Fibroblast of mammary gland (primary cell): ENCODE results near the gene ULBP2.
"Not testable (repeated sequence)": the region's sequence is repeated elsewhere in the genome, so short reads cannot be mapped to it uniquely, and the experiment has no call there.

Experiments
- DNase-seq: peaks from one replicate; pipeline ENCODE4 v3.0.0-alpha.2; 2010; ENCODE audit warnings: low read depth
- H3K4me3 ChIP-seq: 2 replicates; pipeline ENCODE4 v1.5.1; 2011; ENCODE audit warnings: low read depth, mild to moderate bottlenecking, low read length, moderate library complexity; ENCODE audit not compliant: control insufficient read depth
- CTCF ChIP-seq: conservative IDR thresholded peaks from 2 replicates; pipeline ENCODE4 v1.5.1; 2011; ENCODE audit warnings: low read depth, low read length, inconsistent platforms; ENCODE audit not compliant: control insufficient read depth, insufficient read depth

The ULBP2 gene

GRCh38 chr6:149948011-149948410 lies 6.2 kb downstream of the ULBP2 start:
- TF ChIP-seq CTCF = no peak
- H3K4me3 ChIP-seq = no peak overlapping the region
- no peak for DNase-seq

GRCh38 chr6:149948616-149949015 lies 6.8 kb downstream of the ULBP2 start:
- no peak for TF ChIP-seq CTCF
- no peak overlapping the region for H3K4me3 ChIP-seq
- DNase-seq = no peak

GRCh38 chr6:149950423-149950822 lies 8.6 kb downstream of the ULBP2 start:
- no peak overlapping the region for H3K4me3 ChIP-seq
- no peak for TF ChIP-seq CTCF
- no peak for DNase-seq

- DNase-seq = no peak
- no peak for TF ChIP-seq CTCF
Measured at GRCh38 chr6:149951096-149951495, 9.3 kb downstream of the ULBP2 start.

GRCh38 chr6:149951626-149952025 lies 9.8 kb downstream of the ULBP2 start:
- no peak overlapping the region for H3K4me3 ChIP-seq
- no peak for TF ChIP-seq CTCF
- no peak for DNase-seq

More at GRCh38 chr6:149951096-149951495, 9.3 kb downstream of the ULBP2 start:
- H3K4me3 ChIP-seq = no peak overlapping the region

- not testable (repeated sequence) for DNase-seq, H3K4me3 ChIP-seq
Measured at GRCh38 chr6:149953390-149953789, 11.6 kb downstream of the ULBP2 start.

- not testable (repeated sequence) for H3K4me3 ChIP-seq, DNase-seq
Measured at GRCh38 chr6:149953934-149954327, 12.1 kb downstream of the ULBP2 start.

GRCh38 chr6:149954328-149954983 lies 12.6 kb downstream of the ULBP2 start:
- DNase-seq, H3K4me3 ChIP-seq: not testable (repeated sequence)

- H3K4me3 ChIP-seq, DNase-seq: not testable (repeated sequence)
Measured at GRCh38 chr6:149954984-149955653, 13.3 kb downstream of the ULBP2 start.

GRCh38 chr6:149955654-149956317 lies 14.0 kb downstream of the ULBP2 start:
- DNase-seq, H3K4me3 ChIP-seq: not testable (repeated sequence)

- H3K4me3 ChIP-seq, DNase-seq: not testable (repeated sequence)
Measured at GRCh38 chr6:149958124-149958523, 16.3 kb downstream of the ULBP2 start.

- not testable (repeated sequence) for DNase-seq
Measured at GRCh38 chr6:149959806-149960205, 18.0 kb downstream of the ULBP2 start.

More at GRCh38 chr6:149959806-149960205, 18.0 kb downstream of the ULBP2 start:
- not testable (repeated sequence) for H3K4me3 ChIP-seq
